Transverse colon (tissue), 4 donors: ENCODE measurements around the gene USP11. TPM values are rescaled to one million over a fixed set of nuclear protein-coding genes. Genes with fewer than 3 reads are reported as not detected.

Source experiments
- DNase-seq: peaks from one replicate; pipeline ENCODE4 v3.0.0-alpha.2; 2019
- H3K27ac ChIP-seq, 4 donors: fragments of 200-600 bp; sonication (generic); 2 replicates each; pipeline ENCODE4 v1.5.1; 2016 to 2018; ENCODE audit warnings: inconsistent platforms in 4 of 4
- H3K27me3 ChIP-seq: fragments of 200-600 bp; sonication (generic); 2 replicates; pipeline ENCODE4 v1.5.1; 2017; ENCODE audit warnings: inconsistent platforms
- H3K36me3 ChIP-seq, 4 donors: fragments of 200-600 bp; sonication (generic); 2 replicates each; pipeline ENCODE4 v1.5.1; 2017 to 2019; ENCODE audit warnings: inconsistent platforms in 4 of 4
- H3K4me1 ChIP-seq, 4 donors: fragments of 200-600 bp; sonication (generic); 2 replicates each; pipeline ENCODE4 v1.5.1; 2017 to 2020; ENCODE audit warnings: inconsistent platforms in 4 of 4
- H3K4me3 ChIP-seq, 4 donors: fragments of 200-600 bp; sonication (generic); 1 replicate in 1 of 4; 2 replicates in 3 of 4; pipeline versions ENCODE4 v1.5.1 to v1.6.1; 2017 to 2019; ENCODE audit warnings: inconsistent platforms in 4 of 4
- H3K9me3 ChIP-seq, 2 donors: fragments of 200-600 bp; sonication (generic); 2 replicates each; pipeline ENCODE4 v1.5.1; 2017 to 2019; ENCODE audit warnings: inconsistent platforms in 2 of 2
- EP300 ChIP-seq: sonication (generic); formaldehyde crosslinking; IDR thresholded peaks from one replicate; pipeline ENCODE4 v1.6.1; 2017; ENCODE audit warnings: antibody characterized with exemption, low read depth
- POLR2A ChIP-seq: fragments of 450-650 bp; IDR thresholded peaks from one replicate; pipeline ENCODE4 v1.6.1; 2016; ENCODE audit warnings: antibody characterized with exemption, mild to moderate bottlenecking, moderate library complexity
- POLR2AphosphoS5 ChIP-seq, 3 donors: sonication (generic); formaldehyde crosslinking; IDR thresholded peaks; one replicate each; pipeline ENCODE4 v1.6.1; 2016; ENCODE audit warnings: antibody characterized with exemption in 3 of 3
- WGBS, 2 donors: methylation state at CpG; one replicate each; pipeline ENCODE4 v1.1.5; 2018; ENCODE audit warnings: low coverage in 1 of 2; 5-methylcytosine and 5-hydroxymethylcytosine counted together
- in situ Hi-C, 4 donors: fragments of 200-750 bp; cut with MboI; loops; one replicate each; pipeline versions ENCODE4 v1.15.0 to v1.15.1; 2017; ENCODE audit warnings: low sequenced_read_pairs in 3 of 4, low pct_ligation_motif_present in 1 of 4, low pct_unique_long_range_greater_than_20kb in 1 of 4
- intact Hi-C: fragments of 100-400 bp; cut with DNase I; formaldehyde crosslinking; loops from one replicate; pipeline ENCODE4 v1.15.1; 2023; ENCODE audit warnings: low total_unique reads
- total RNA-seq, 4 donors: library from RNA; depleted of rRNA; stranded (reverse); fragments of >200 nt; gene quantifications; one replicate each; pipeline ENCODE4 v1.1.0, GENCODE V29; 2016
- TF ChIP-seq, protein P1 (sequence below), 5 experiments: fragments of 200-600 bp in 3 of 5; fragments of 450-650 bp in 2 of 5; sonication (generic) in 3 of 5; IDR thresholded peaks; 1 replicate in 2 of 5; 2 replicates in 3 of 5; pipeline ENCODE4 v1.5.1; 2016 to 2017; ENCODE audit warnings: antibody characterized with exemption in 5 of 5, inconsistent platforms in 3 of 5, mild to moderate bottlenecking in 2 of 5, moderate library complexity in 1 of 5

Gene USP11
- total RNA-seq, 4 donors from 2014 or later = 5.0 to 45.3 (median 22.3) TPM

- H3K27me3 ChIP-seq = no peaks in the 10 kb centered on the region
- no peak for TF ChIP-seq POLR2A
- TF ChIP-seq EP300 = no peak
- no peak for TF ChIP-seq POLR2AphosphoS5 (IDR thresholded peaks at IDR 0.05)
- TF ChIP-seq, protein P1, sequence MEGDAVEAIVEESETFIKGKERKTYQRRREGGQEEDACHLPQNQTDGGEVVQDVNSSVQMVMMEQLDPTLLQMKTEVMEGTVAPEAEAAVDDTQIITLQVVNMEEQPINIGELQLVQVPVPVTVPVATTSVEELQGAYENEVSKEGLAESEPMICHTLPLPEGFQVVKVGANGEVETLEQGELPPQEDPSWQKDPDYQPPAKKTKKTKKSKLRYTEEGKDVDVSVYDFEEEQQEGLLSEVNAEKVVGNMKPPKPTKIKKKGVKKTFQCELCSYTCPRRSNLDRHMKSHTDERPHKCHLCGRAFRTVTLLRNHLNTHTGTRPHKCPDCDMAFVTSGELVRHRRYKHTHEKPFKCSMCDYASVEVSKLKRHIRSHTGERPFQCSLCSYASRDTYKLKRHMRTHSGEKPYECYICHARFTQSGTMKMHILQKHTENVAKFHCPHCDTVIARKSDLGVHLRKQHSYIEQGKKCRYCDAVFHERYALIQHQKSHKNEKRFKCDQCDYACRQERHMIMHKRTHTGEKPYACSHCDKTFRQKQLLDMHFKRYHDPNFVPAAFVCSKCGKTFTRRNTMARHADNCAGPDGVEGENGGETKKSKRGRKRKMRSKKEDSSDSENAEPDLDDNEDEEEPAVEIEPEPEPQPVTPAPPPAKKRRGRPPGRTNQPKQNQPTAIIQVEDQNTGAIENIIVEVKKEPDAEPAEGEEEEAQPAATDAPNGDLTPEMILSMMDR (IDR thresholded peaks at IDR 0.05) = no peak
- peaks cover 1 to 23% (median 3%) of the 10 kb centered on the region in 4 donors for H3K36me3 ChIP-seq
- WGBS, 2 donors = 93% methylated on average over 10 of the region's 10 CpGs; no CpG with 5 or more reads in 1 of the 2 donors
- no peaks in the 10 kb centered on the region for H3K9me3 ChIP-seq
- H3K4me3 ChIP-seq = no peak overlapping the region
- DNase-seq = no peak
- intact Hi-C loops (no loop called here), in situ Hi-C loops (loop anchor here (10.0 to 25.0 kb wide), 4 partner anchors 186 to 326 kb away; no protein-coding TSS in a partner anchor)
- peaks cover 26 to 49% (median 30%) of the 10 kb centered on the region in 4 donors for H3K4me1 ChIP-seq
- H3K27ac ChIP-seq = no peak overlapping the region
These were observed 33.5 kb upstream of the USP11 start for GRCh38 chrX:47199286-47199685.

GRCh38 chrX:47200385-47201150, 32.2 kb upstream of the USP11 start:
- H3K36me3 ChIP-seq = peaks cover 1 to 27% (median 3%) of the 10 kb centered on the region in 4 donors
- H3K27ac ChIP-seq = peak overlapping the region; percentile 26 to 60 (median 54)
- H3K4me3 ChIP-seq = no peak overlapping the region
- H3K27me3 ChIP-seq = no peaks in the 10 kb centered on the region
- no peak for TF ChIP-seq POLR2AphosphoS5 (IDR thresholded peaks at IDR 0.05)
- TF ChIP-seq, protein P1 (IDR thresholded peaks at IDR 0.05) = peak in 3 of 5 experiments; percentile 15 to 51 (median 27)
- 77% methylated on average over 9 of the region's 9 CpGs; no CpG with 5 or more reads in 1 of the 2 donors for WGBS, 2 donors
- intact Hi-C loops (no loop called here), in situ Hi-C loops (loop anchor here in 1 of 4 donors (25.0 kb wide), 1 partner anchor 337 kb away; no protein-coding TSS in a partner anchor)
- H3K4me1 ChIP-seq = peaks cover 18 to 36% (median 19%) of the 10 kb centered on the region in 4 donors
- H3K9me3 ChIP-seq = no peaks in the 10 kb centered on the region
- peak; percentile 55 for DNase-seq

DNA sequence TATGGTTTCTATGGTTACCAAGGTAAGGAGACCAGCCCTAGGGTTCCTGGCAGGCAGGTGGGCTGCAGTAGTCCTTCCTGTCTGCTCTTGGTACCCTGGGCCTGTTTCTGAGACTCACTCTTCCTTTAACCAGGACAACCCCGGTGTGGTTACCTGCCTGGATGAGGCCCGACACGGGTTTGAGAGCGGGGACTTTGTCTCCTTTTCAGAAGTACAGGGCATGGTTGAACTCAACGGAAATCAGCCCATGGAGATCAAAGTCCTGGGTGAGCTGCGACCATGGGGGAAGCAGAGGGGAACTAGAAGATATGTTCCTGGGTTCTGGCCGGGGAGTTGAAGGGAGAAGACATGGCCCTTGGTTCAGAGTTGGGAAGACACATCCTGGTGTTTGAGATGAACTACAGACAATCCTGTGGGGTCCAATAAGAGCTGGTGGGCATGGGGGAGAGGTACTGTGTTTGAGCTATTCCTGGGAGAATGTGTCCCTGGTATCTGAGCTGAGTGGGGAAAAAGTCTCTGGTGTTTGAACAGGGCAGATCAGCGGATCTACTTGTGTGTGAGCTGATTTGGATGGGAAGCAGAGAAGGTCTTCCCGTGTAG, 31.4 kb upstream of the USP11 start:
- in situ Hi-C loops = loop anchor here in 1 of 4 donors (25.0 kb wide), 1 partner anchor 336 kb away; no protein-coding TSS in a partner anchor

More for the DNA sequence above, 31.4 kb upstream of the USP11 start:
- intact Hi-C loops = no loop called here
- Histone ChIP-seq H3K27me3 (no peaks in the 10 kb centered on the region), H3K4me1 (peaks cover 10 to 27% (median 10%) of the 10 kb centered on the region in 4 donors), H3K4me3 (no peak overlapping the region), H3K36me3 (peaks cover 1 to 27% (median 3%) of the 10 kb centered on the region in 4 donors), H3K27ac (peak overlapping the region in 1 of 4 donors; percentile 60), H3K9me3 (no peaks in the 10 kb centered on the region)
- WGBS, 2 donors = 89% methylated on average over 8 of the region's 9 CpGs; no CpG with 5 or more reads in 1 of the 2 donors
- no peak for DNase-seq
- TF ChIP-seq, protein P1 (IDR thresholded peaks at IDR 0.05) = no peak
- TF ChIP-seq POLR2AphosphoS5 (IDR thresholded peaks at IDR 0.05) (no peak), POLR2A (no peak), EP300 (no peak)
